Activated CD4-positive, CD25-positive, alpha-beta regulatory T cell treated with anti-CD3 and anti-CD28 coated beads, Interleukin-2, amount 50 U/mL, for 72 hours (primary cell): ENCODE data around the gene GAS5.
"Not testable (repeated sequence)": the region's sequence is repeated elsewhere in the genome, so short reads cannot be mapped to it uniquely, and the experiment has no call there.

Source experiments
- DNase-seq: peaks from one replicate; pipeline ENCODE4 v3.0.0; 2021

Gene GAS5

GRCh38 chr1:173868266-173869020, 654 bp upstream of the GAS5 start, which contains the start of gene ZBTB37:
Gene ZBTB37 (plus strand): TSS chr1:173868380. CDS start chr1:173870226, 1,846 bp downstream.
- peak; percentile 90 for DNase-seq

GRCh38 chr1:173867141-173867752, 542 bp downstream of the GAS5 start:
- DNase-seq: no peak

- DNase-seq: no peak
Observed at GRCh38 chr1:173866413-173867115, 1.2 kb downstream of the GAS5 start.

GRCh38 chr1:173865468-173866164, 2.2 kb downstream of the GAS5 start:
- no peak for DNase-seq

GRCh38 chr1:173864179-173864867, 3.5 kb downstream of the GAS5 start:
- no peak for DNase-seq

- no peak for DNase-seq
Observed at GRCh38 chr1:173863224-173864161, 4.3 kb downstream of the GAS5 start.

- no peak for DNase-seq
Observed at GRCh38 chr1:173862769-173863223, 5.0 kb downstream of the GAS5 start.

GRCh38 chr1:173862146-173862768, 5.5 kb downstream of the GAS5 start:
- not testable (repeated sequence) for DNase-seq

GRCh38 chr1:173861731-173862145, 6.1 kb downstream of the GAS5 start:
- DNase-seq: no peak

- no peak for DNase-seq
Observed at GRCh38 chr1:173860065-173860464, 7.7 kb downstream of the GAS5 start.

GRCh38 chr1:173859547-173859946, 8.2 kb downstream of the GAS5 start:
- not testable (repeated sequence) for DNase-seq

GRCh38 chr1:173857363-173857917, 10.3 kb downstream of the GAS5 start:
- DNase-seq: no peak

- DNase-seq: no peak
Observed at GRCh38 chr1:173856903-173857302, 10.9 kb downstream of the GAS5 start.

- DNase-seq: no peak
Observed at GRCh38 chr1:173856014-173856413, 11.8 kb downstream of the GAS5 start.

GRCh38 chr1:173853074-173853473, 14.7 kb downstream of the GAS5 start:
- DNase-seq: no peak

- DNase-seq: no peak
Observed at GRCh38 chr1:173852105-173852504, 15.7 kb downstream of the GAS5 start.

GRCh38 chr1:173832748-173833147, 35.0 kb downstream of the GAS5 start:
- no peak for DNase-seq

- no peak for DNase-seq
Observed at GRCh38 chr1:173827611-173828010, 40.2 kb downstream of the GAS5 start.

GRCh38 chr1:173824315-173825081, 43.3 kb downstream of the GAS5 start, which contains the start of the genes CENPL and DARS2:
Gene CENPL (minus strand): TSS chr1:173824883. CDS start chr1:173811299, 13,584 bp downstream.
Gene DARS2 (plus strand): TSS chr1:173824673. CDS start chr1:173825230, 557 bp downstream.
- peak; percentile 79 for DNase-seq
